Inferior parietal cortex (tissue), 1 donor: ENCODE results near the gene STN1.
A peak's percentile ranks its signal among the peaks of the same experiment; 100 is the strongest.

Experiments used
- DNase-seq: peaks from one replicate; pipeline ENCODE4 v3.0.0-alpha.2; 2016; ENCODE audit errors: extremely low spot score

STN1 gene

GRCh38 chr10:103894441-103894864 is 23.5 kb downstream of the STN1 start:
- no peak for DNase-seq

GRCh38 chr10:103893817-103894216 is 24.2 kb downstream of the STN1 start:
- DNase-seq: no peak

- DNase-seq: no peak
Observed at GRCh38 chr10:103892181-103892580, 25.8 kb downstream of the STN1 start.

GRCh38 chr10:103890688-103891087 is 27.3 kb downstream of the STN1 start:
- no peak for DNase-seq

- DNase-seq: no peak
Observed at GRCh38 chr10:103890194-103890658, 27.8 kb downstream of the STN1 start.

- no peak for DNase-seq
Observed at GRCh38 chr10:103889121-103889720, 28.8 kb downstream of the STN1 start.

GRCh38 chr10:103888113-103888841 is 29.7 kb downstream of the STN1 start:
- peak; percentile 77 for DNase-seq

GRCh38 chr10:103885617-103886016 is 32.4 kb downstream of the STN1 start:
- no peak for DNase-seq

GRCh38 chr10:103884681-103885139 is 33.3 kb downstream of the STN1 start:
- DNase-seq: peak; percentile 87

- no peak for DNase-seq
Observed at GRCh38 chr10:103882285-103883007, 35.5 kb downstream of the STN1 start.

- no peak for DNase-seq
Observed at GRCh38 chr10:103881416-103882284, 36.3 kb downstream of the STN1 start.

- DNase-seq: no peak
Observed at GRCh38 chr10:103879831-103880230, 38.2 kb downstream of the STN1 start.

GRCh38 chr10:103879409-103879808 is 38.6 kb downstream of the STN1 start:
- DNase-seq: no peak

- no peak for DNase-seq
Observed at GRCh38 chr10:103877861-103878260, 40.1 kb downstream of the STN1 start.

GRCh38 chr10:103876155-103876554 is 41.8 kb downstream of the STN1 start:
- no peak for DNase-seq

GRCh38 chr10:103874730-103875129 is 43.3 kb downstream of the STN1 start:
- no peak for DNase-seq

- DNase-seq: no peak
Observed at GRCh38 chr10:103872137-103872931, 45.6 kb downstream of the STN1 start.

GRCh38 chr10:103871006-103871405 is 47.0 kb downstream of the STN1 start:
- no peak for DNase-seq

- no peak for DNase-seq
Observed at GRCh38 chr10:103870516-103870915, 47.5 kb downstream of the STN1 start.

GRCh38 chr10:103869336-103869735 is 48.6 kb downstream of the STN1 start:
- DNase-seq: no peak

- DNase-seq: no peak
Observed at GRCh38 chr10:103868200-103868599, 49.8 kb downstream of the STN1 start.
